Ovary (tissue), 10 donors: ENCODE data around the gene MMP14. TPM values are rescaled to one million over a fixed set of nuclear protein-coding genes. Genes with fewer than 3 reads are reported as not detected.
A peak's percentile ranks its signal among the peaks of the same experiment; 100 is the strongest.
"Not testable (repeated sequence)": the region's sequence is repeated elsewhere in the genome, so short reads cannot be mapped to it uniquely, and the experiment has no call there.

ENCODE experiments used
- DNase-seq, 5 donors: peaks; one replicate each; pipeline ENCODE4 v3.0.0-alpha.2; 2019 to 2020
- H3K27ac ChIP-seq, 2 donors: fragments of 200-600 bp; one replicate each; pipeline versions ENCODE4 v1.5.1 to v1.8.0; 2019 to 2022
- H3K27me3 ChIP-seq: fragments of 200-600 bp; one replicate; pipeline ENCODE4 v1.8.0; 2022
- H3K36me3 ChIP-seq: fragments of 200-600 bp; sonication (generic); one replicate; pipeline ENCODE4 v1.5.1; 2019
- H3K4me1 ChIP-seq: one replicate; pipeline ENCODE4 v1.8.1; 2013; ENCODE audit warnings: mild to moderate bottlenecking, moderate library complexity; ENCODE audit not compliant: insufficient read depth
- H3K4me3 ChIP-seq: fragments of 200-600 bp; sonication (generic); one replicate; pipeline ENCODE4 v1.5.1; 2017
- H3K9me3 ChIP-seq, 2 donors: fragments of 200-600 bp in 1 of 2; sonication (generic) in 1 of 2; one replicate each; pipeline versions ENCODE4 v1.5.1 to v1.8.1; 2013 to 2019; ENCODE audit warnings: mild to moderate bottlenecking in 1 of 2, moderate library complexity in 1 of 2
- EP300 ChIP-seq: sonication (generic); formaldehyde crosslinking; IDR thresholded peaks from one replicate; pipeline ENCODE4 v1.6.1; 2017; ENCODE audit warnings: antibody characterized with exemption
- POLR2A ChIP-seq: fragments of 450-650 bp; IDR thresholded peaks from one replicate; pipeline ENCODE4 v1.6.1; 2017; ENCODE audit warnings: antibody characterized with exemption, mild to moderate bottlenecking, moderate library complexity
- WGBS, 3 donors: extraction: QIAGEN DNeasy Blood & Tissue Kit in 1 of 3; methylation state at CpG; one replicate each; pipeline versions ENCODE4 v1.1.5 to v1.1.7; 2013 to 2017; 5-methylcytosine and 5-hydroxymethylcytosine counted together
- intact Hi-C, 4 donors: fragments of 100-400 bp; cut with DNase I; formaldehyde crosslinking; loops; one replicate each; pipeline versions ENCODE4 v1.11.0 to v1.15.1; 2022 to 2023
- long read RNA-seq, 3 donors: library from polyadenylated mRNA in 2 of 3; unstranded in 2 of 3; transcript quantifications; one replicate each; pipeline ENCODE4 v2.0.0 and lab custom pipeline, GENCODE V29; 2021 to 2026
- polyA plus RNA-seq, 2 donors: library from polyadenylated mRNA; stranded (reverse); fragments of 200-250 nt in 1 of 2; fragments of 350-450 nt in 1 of 2; fragmentation: Illumina TruSeq in 1 of 2; extraction: RNeasy Lipid Tissue Mini Kit (QIAGEN cat#74804) in 1 of 2; gene quantifications; one replicate each; pipeline ENCODE4 v1.2.3, GENCODE V29; 2013 to 2014
- total RNA-seq, 7 donors: library from RNA; depleted of rRNA in 2 of 7; stranded (reverse); fragments of >200 nt in 2 of 7; fragmentation: NEBNext Ultra II Directional in 3 of 7; extraction: Animal tissue kit (Norgen Biotek cat#: 25700) in 3 of 7; gene quantifications; one replicate each; pipeline versions ENCODE4 v1.1.0 to v1.2.4, GENCODE V29; 2016 to 2023
- TF ChIP-seq, protein P1 (sequence below), 3 donors: fragments of 450-650 bp in 2 of 3; fragments of 200-600 bp in 1 of 3; IDR thresholded peaks; one replicate each; pipeline versions ENCODE4 v1.5.1 to v1.8.0; 2016 to 2022; ENCODE audit warnings: antibody characterized with exemption in 3 of 3, mild to moderate bottlenecking in 1 of 3
- donor health status: DM: no; HTN: no; CAD: no; lungs with moderate emphysema.
- donor health status: DM: no; HTN: no; CAD: no.
- donor health status: Bipolar disorder and iron deficiency.
- donor health status: DM: yes; HTN: yes; CAD: no.
- donor health status: DM: no; HTN: no; CAD: no.
- donor health status: DM: yes; HTN: yes; CAD: no.

Gene MMP14
- total RNA-seq (100 to 1,000 TPM in 4 of 7 donors, 10 to 100 TPM in 3; 70.0 to 267 (median 174) TPM), polyA plus RNA-seq (100 to 1,000 TPM in 1 of 2 donors, 10 to 100 TPM in 1; 90.2 to 156 TPM)
- long read RNA-seq, donor 1, transcript MMP14-201 (10 exons, 3,732 nt): major isoform, 11 of 22 reads
- long read RNA-seq, donor 1, partial matches to known transcripts: 8 of 22 reads
- long read RNA-seq, donor 1, other reads (novel, unspliced or antisense): 2 of 22 reads
- long read RNA-seq, donor 2, transcript MMP14-202 (2 exons, 560 nt): minor isoform, 6 of 16 reads
- long read RNA-seq, donor 2, transcript MMP14-201 (10 exons, 3,732 nt): major isoform, 10 of 16 reads
- long read RNA-seq, donor 2, partial matches to known transcripts: 0 of 16 reads
- long read RNA-seq, donor 2, other reads (novel, unspliced or antisense): 0 of 16 reads
- long read RNA-seq, donor 3, transcript MMP14-201 (10 exons, 3,732 nt): major isoform, 14 of 42 reads
- long read RNA-seq, donor 3, partial matches to known transcripts: 25 of 42 reads
- long read RNA-seq, donor 3, other reads (novel, unspliced or antisense): 3 of 42 reads

DNA sequence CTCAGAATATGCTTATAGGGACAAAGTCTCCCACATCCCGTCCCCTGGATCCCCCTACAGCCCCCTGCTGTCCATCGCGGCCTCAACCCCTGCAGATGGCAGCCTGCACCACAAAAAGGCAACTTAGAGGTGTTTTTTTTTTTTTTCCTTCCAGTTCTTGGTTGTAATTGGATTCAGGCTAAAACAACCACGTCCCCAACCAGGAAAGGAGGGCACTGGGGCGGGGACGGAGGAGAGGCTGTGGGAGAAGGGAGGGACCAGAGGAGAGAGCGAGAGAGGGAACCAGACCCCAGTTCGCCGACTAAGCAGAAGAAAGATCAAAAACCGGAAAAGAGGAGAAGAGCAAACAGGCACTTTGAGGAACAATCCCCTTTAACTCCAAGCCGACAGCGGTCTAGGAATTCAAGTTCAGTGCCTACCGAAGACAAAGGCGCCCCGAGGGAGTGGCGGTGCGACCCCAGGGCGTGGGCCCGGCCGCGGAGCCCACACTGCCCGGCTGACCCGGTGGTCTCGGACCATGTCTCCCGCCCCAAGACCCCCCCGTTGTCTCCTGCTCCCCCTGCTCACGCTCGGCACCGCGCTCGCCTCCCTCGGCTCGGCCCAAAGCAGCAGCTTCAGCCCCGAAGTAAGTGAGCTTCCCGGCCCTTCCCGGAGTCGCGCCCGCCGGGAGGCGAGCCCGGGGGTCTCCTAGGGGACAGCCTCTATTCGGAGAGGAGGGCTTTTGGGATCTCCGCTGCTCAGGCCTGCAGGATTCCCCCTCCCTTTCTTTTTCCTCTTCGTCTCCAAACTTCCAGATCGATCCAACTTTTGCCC lies at the start of gene MMP14:
MMP14 (plus strand) TSS at position 285 of the 813 bp plus-strand sequence; CDS start at position 518, 233 bp downstream.
- H3K9me3 ChIP-seq: no peaks in the 10 kb centered on the region
- peak within 1 kb of the TSS; percentile 74 to 96 for H3K27ac ChIP-seq
- H3K27me3 ChIP-seq: no peaks in the 10 kb centered on the region
- 0 to 1% (median 1%) methylated on average over 46 of the region's 46 CpGs for WGBS, 3 donors
- H3K4me1 ChIP-seq: peaks cover 8% of the 10 kb centered on the region
- H3K4me3 ChIP-seq: peak within 1 kb of the TSS; percentile 96
- no peaks in the 10 kb centered on the region for H3K36me3 ChIP-seq
- TF ChIP-seq EP300 (no peak), POLR2A (peak; percentile 73)
- TF ChIP-seq, protein P1, sequence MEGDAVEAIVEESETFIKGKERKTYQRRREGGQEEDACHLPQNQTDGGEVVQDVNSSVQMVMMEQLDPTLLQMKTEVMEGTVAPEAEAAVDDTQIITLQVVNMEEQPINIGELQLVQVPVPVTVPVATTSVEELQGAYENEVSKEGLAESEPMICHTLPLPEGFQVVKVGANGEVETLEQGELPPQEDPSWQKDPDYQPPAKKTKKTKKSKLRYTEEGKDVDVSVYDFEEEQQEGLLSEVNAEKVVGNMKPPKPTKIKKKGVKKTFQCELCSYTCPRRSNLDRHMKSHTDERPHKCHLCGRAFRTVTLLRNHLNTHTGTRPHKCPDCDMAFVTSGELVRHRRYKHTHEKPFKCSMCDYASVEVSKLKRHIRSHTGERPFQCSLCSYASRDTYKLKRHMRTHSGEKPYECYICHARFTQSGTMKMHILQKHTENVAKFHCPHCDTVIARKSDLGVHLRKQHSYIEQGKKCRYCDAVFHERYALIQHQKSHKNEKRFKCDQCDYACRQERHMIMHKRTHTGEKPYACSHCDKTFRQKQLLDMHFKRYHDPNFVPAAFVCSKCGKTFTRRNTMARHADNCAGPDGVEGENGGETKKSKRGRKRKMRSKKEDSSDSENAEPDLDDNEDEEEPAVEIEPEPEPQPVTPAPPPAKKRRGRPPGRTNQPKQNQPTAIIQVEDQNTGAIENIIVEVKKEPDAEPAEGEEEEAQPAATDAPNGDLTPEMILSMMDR (IDR thresholded peaks at IDR 0.05): peak in 2 of 3 donors; percentile 41 to 55
- peak; percentile 80 to 86 (median 85) for DNase-seq
- intact Hi-C loops: loop anchor here in 3 of 4 donors (2.0 to 10.0 kb wide), 2 partner anchors 16 to 252 kb away; partner anchors contain the start of gene DAD1 (in 1 of the 3)

DNA sequence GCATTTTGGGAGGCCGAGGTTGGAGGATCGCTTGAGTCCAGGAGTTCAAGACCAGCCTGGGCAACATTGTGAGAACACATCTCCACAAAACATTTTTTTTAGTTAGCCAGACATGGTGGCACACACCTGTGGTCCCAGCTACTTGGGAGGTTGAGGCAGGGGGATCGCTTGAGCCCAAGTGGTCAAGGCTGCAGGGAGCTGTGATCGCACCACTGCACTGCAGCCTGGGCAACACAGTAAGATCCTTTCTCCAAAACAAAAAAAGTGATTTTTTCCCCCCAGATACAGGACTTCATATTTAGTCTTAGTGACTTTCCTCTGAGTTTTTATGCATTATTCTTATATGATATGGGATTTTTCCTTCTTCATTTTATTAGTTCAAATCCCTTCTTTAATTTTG lies 49.7 kb upstream of the MMP14 start:
- DNase-seq: no peak
- H3K9me3 ChIP-seq: no peaks in the 10 kb centered on the region
- no peak overlapping the region for H3K27ac ChIP-seq
- WGBS, 3 donors: 91 to 95% (median 92%) methylated on average over 4 of the region's 4 CpGs
- TF ChIP-seq POLR2A (no peak), EP300 (no peak)
- TF ChIP-seq, protein P1 (IDR thresholded peaks at IDR 0.05): no peak
- H3K27me3 ChIP-seq: no peaks in the 10 kb centered on the region
- H3K36me3 ChIP-seq: no peaks in the 10 kb centered on the region
- no peaks in the 10 kb centered on the region for H3K4me1 ChIP-seq
- H3K4me3 ChIP-seq: no peak overlapping the region
- intact Hi-C loops: no loop called here

DNA sequence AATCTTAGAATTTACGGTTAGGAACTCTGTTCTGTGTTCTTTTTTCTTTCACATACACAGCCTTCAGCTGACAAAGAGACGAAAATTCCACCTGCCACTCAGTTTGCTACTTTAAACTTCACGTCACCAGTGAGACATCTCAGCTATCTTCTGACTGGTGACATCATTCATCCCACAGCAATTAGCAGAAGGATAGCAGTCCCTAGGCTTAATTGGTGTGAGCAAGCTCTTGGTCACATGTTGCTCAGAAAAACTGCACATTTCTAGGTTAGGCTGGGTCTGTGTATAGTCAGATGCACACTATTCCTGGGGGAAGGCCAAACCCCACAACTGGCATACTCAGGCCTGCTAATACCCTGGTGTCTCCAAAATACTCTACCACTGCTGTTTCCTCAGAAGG lies 45.1 kb upstream of the MMP14 start:
- TF ChIP-seq, protein P1 (IDR thresholded peaks at IDR 0.05): no peak
- no peak for TF ChIP-seq POLR2A
- intact Hi-C loops: no loop called here
- Histone ChIP-seq H3K4me3 (no peak overlapping the region), H3K9me3 (no peaks in the 10 kb centered on the region), H3K27me3 (no peaks in the 10 kb centered on the region), H3K4me1 (no peaks in the 10 kb centered on the region), H3K36me3 (no peaks in the 10 kb centered on the region), H3K27ac (no peak overlapping the region)
- DNase-seq: no peak
- 44 to 61% (median 45%) methylated on average over 3 of the region's 3 CpGs for WGBS, 3 donors

DNA sequence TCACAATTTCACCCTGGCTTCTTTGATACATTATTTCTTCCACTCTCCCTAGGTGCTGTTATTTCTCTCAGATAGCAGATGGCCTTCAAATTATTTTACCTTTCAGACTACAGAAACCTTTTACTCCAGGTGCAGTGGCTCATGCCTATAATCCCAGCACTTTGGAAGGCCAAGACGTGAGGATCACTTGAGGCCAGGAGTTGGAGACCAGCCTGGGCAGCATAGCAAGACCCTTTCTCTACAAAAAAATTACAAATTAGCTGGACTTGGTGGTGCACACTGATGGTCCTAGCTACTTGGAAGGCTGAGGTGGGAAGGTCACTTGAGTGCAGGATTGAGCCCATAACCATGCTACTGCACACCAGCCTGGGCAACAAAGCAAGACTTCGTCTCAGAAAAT lies 44.2 kb upstream of the MMP14 start:
- WGBS, 3 donors: 88 to 96% (median 88%) methylated on average over 2 of the region's 2 CpGs
- Histone ChIP-seq H3K36me3 (no peaks in the 10 kb centered on the region), H3K9me3 (no peaks in the 10 kb centered on the region), H3K27ac (no peak overlapping the region), H3K4me3 (no peak overlapping the region), H3K27me3 (no peaks in the 10 kb centered on the region), H3K4me1 (no peaks in the 10 kb centered on the region)
- DNase-seq: no peak
- intact Hi-C loops: no loop called here
- no peak for TF ChIP-seq EP300
- TF ChIP-seq, protein P1 (IDR thresholded peaks at IDR 0.05): no peak

DNA sequence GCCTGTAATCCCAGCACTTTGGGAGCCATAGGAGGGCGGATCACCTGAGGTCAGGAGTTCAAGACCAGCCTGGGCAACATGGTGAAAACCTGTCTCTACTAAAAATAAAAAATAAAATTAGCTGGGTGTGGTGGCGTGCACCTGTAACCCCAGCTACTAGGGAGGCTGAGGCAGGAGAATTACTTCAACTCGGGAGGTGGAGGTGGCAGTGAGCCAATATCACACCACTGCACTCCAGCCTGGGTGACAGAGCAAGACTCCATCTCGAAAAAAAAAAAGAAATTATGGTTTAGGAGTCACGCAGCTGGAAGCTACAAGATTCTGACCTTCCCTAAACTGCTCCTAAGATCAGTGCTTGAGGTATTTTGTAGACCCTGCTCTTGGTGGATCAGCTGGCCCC lies 42.8 kb upstream of the MMP14 start:
- H3K27me3 ChIP-seq, H3K9me3 ChIP-seq, H3K4me3 ChIP-seq, H3K4me1 ChIP-seq, H3K27ac ChIP-seq, intact Hi-C loops, DNase-seq, H3K36me3 ChIP-seq: not testable (repeated sequence)
- WGBS, 3 donors: 74 to 84% (median 78%) methylated on average over 5 of the region's 5 CpGs
